Upper lobe of left lung (tissue), 4 donors: ENCODE data around the gene CLDN5.

Source experiments
- POLR2A ChIP-seq, 4 donors: fragments of 450-650 bp; IDR thresholded peaks; one replicate each; pipeline ENCODE4 v1.5.1; 2016 to 2017; ENCODE audit warnings: antibody characterized with exemption in 4 of 4, mild to moderate bottlenecking in 2 of 4
- TF ChIP-seq, protein P1 (sequence below), 6 experiments: fragments of 450-650 bp in 4 of 6; fragments of 200-600 bp in 2 of 6; sonication (generic) in 2 of 6; IDR thresholded peaks; one replicate each; pipeline ENCODE4 v1.5.1; 2016 to 2019; ENCODE audit warnings: antibody characterized with exemption in 6 of 6

GRCh38 chr22:19506212-19506611 is 18.0 kb downstream of the CLDN5 start:
- TF ChIP-seq, protein P1, sequence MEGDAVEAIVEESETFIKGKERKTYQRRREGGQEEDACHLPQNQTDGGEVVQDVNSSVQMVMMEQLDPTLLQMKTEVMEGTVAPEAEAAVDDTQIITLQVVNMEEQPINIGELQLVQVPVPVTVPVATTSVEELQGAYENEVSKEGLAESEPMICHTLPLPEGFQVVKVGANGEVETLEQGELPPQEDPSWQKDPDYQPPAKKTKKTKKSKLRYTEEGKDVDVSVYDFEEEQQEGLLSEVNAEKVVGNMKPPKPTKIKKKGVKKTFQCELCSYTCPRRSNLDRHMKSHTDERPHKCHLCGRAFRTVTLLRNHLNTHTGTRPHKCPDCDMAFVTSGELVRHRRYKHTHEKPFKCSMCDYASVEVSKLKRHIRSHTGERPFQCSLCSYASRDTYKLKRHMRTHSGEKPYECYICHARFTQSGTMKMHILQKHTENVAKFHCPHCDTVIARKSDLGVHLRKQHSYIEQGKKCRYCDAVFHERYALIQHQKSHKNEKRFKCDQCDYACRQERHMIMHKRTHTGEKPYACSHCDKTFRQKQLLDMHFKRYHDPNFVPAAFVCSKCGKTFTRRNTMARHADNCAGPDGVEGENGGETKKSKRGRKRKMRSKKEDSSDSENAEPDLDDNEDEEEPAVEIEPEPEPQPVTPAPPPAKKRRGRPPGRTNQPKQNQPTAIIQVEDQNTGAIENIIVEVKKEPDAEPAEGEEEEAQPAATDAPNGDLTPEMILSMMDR (IDR thresholded peaks at IDR 0.05) = no peak
- no peak for TF ChIP-seq POLR2A (IDR thresholded peaks at IDR 0.05)
